ES-I3 (cell line): ENCODE measurements around the gene CUL5.

Source experiments
- H3K36me3 ChIP-seq: 2 replicates; pipeline ENCODE4 v1.6.1; 2013; ENCODE audit warnings: mild to moderate bottlenecking, low read length, control low read depth, moderate library complexity; ENCODE audit not compliant: insufficient read depth
- H3K4me1 ChIP-seq: 2 replicates; pipeline ENCODE4 v1.6.1; 2013; ENCODE audit warnings: mild to moderate bottlenecking, control low read depth, low read length; ENCODE audit not compliant: insufficient read depth
- H3K9ac ChIP-seq: 2 replicates; pipeline ENCODE4 v1.6.1; 2013; ENCODE audit warnings: low read depth, mild to moderate bottlenecking, low read length, moderate library complexity
- H3K9me3 ChIP-seq: 2 replicates; pipeline ENCODE4 v1.6.1; 2013; ENCODE audit warnings: mild to moderate bottlenecking, low read length, moderate library complexity; ENCODE audit not compliant: control insufficient read depth, insufficient read depth

Gene CUL5

DNA sequence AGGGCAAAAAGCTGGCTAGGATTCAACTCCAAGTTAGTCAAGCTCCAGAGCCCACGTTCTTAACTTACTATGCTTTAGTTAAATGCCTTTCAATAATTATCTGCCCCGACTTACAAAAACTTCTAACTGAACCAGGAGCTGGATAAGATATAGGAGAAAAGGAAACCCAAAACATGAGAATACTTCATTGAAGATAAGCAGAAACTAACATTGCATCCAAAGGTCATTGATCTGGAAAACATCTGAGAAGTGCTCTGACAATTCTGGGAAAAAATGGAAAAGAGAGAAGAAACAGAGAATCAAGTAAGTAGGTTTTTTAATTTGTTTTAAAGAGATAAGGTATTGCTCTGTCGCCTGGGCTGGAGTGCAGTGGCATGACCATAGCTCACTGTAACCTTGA is 139.9 kb downstream of the CUL5 start:
- no peaks in the 10 kb centered on the region for H3K9me3 ChIP-seq
- no peak overlapping the region for H3K9ac ChIP-seq
- no peaks in the 10 kb centered on the region for H3K4me1 ChIP-seq
- H3K36me3 ChIP-seq, result peaks cover 37% of the 10 kb centered on the region

DNA sequence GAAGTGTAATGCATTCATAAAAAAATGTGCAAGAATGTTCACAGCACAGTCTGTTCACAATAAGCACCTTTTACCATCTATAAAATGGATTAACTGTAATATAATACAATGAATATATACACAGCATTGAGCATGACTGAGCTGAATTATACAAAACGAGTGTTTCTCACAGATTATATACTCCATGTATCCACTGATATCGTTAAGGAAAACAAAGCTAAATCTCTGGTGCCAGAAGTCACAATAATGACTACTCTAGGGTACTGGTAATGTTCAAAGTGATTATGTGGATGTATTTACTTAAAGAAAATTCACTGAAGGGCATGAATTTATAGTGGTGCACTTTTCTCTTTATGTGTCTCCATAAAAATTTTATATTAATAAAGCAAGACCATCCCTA is 145.9 kb downstream of the CUL5 start:
- Histone ChIP-seq H3K9me3 (no peaks in the 10 kb centered on the region), H3K9ac (no peak overlapping the region), H3K36me3 (peaks cover 12% of the 10 kb centered on the region), H3K4me1 (no peaks in the 10 kb centered on the region)
